GM12878 (cell line): Measurements from ENCODE around the gene SLC38A1. TPM values are rescaled to one million over a fixed set of nuclear protein-coding genes. Genes with fewer than 3 reads are reported as not detected.
A peak's percentile ranks its signal among the peaks of the same experiment; 100 is the strongest.

Source experiments
- ATAC-seq: fragments of 200-7000 bp; cut with Tn5 transposase; 3 replicates; pipeline ENCODE4 v1.9.1; 2020; ENCODE audit warnings: mild to moderate bottlenecking, moderate library complexity
- BruUV-seq: library from RNA; stranded (reverse); fragments of 400-500 nt; replicated peaks from 2 replicates; lab custom pipeline; 2021; lab: Mats Ljungman, UMichigan
- CTCF ChIA-PET: fragments of 300-600 bp; sonication (Branson Sonifier 250); formaldehyde crosslinking; extraction: SDS; loops from one replicate; lab custom pipeline; 2021; ENCODE audit warnings: inconsistent platforms; lab: Yijun Ruan, JAX
- POLR2A ChIA-PET: fragments of 350-600 bp; formaldehyde crosslinking; extraction: SDS; loops from one replicate; lab custom pipeline; 2021; ENCODE audit warnings: inconsistent platforms; lab: Charles Lee
- RAD21 ChIA-PET: fragments of 300-600 bp; sonication (Branson Sonifier 250); formaldehyde crosslinking; loops from one replicate; lab custom pipeline; 2023; ENCODE audit warnings: antibody characterized with exemption; ENCODE audit not compliant: unreplicated experiment; lab: Charles Lee
- SMC1A ChIA-PET: fragments of 300-600 bp; sonication (Branson Sonifier 250); formaldehyde crosslinking; loops from one replicate; lab custom pipeline; 2023; ENCODE audit not compliant: unreplicated experiment, uncharacterized antibody; lab: Charles Lee
- DNase-seq: peaks from one replicate; pipeline ENCODE4 v3.0.0-alpha.2; 2011; ENCODE audit warnings: low read depth, low spot score
- FAIRE-seq: peaks from 3 replicates; lab custom pipeline; 2011; peaks lifted over from hg19 to GRCh38; lab: Jason Lieb, UNC
- H2AFZ ChIP-seq: 2 replicates; pipeline ENCODE4 v1.6.0; 2011; ENCODE audit warnings: low read depth, low read length, control low read depth; ENCODE audit not compliant: control insufficient read depth
- H3K27ac ChIP-seq: 2 replicates; pipeline ENCODE4 v1.5.1; 2011; ENCODE audit warnings: control low read depth; ENCODE audit not compliant: control insufficient read depth, insufficient read depth
- H3K27me3 ChIP-seq, 2 experiments: replicated peaks in 1 of 2; 2 replicates each; pipeline versions ENCODE4 v1.6.0 to v1.6.1; 2011; ENCODE audit warnings: low read length in 1 of 2; ENCODE audit not compliant: control insufficient read depth in 2 of 2, insufficient read depth in 2 of 2
- H3K36me3 ChIP-seq, 2 experiments: 2 replicates each; pipeline ENCODE4 v1.5.1; 2011; ENCODE audit warnings: low read length in 1 of 2; ENCODE audit not compliant: control insufficient read depth in 2 of 2, insufficient read depth in 2 of 2
- H3K4me1 ChIP-seq: 2 replicates; pipeline ENCODE4 v1.6.1; 2011; ENCODE audit warnings: mild to moderate bottlenecking, low read length, moderate library complexity, mixed read lengths; ENCODE audit not compliant: control insufficient read depth, insufficient read depth
- H3K4me2 ChIP-seq: 2 replicates; pipeline ENCODE4 v1.6.0; 2011; ENCODE audit warnings: control low read depth; ENCODE audit not compliant: control insufficient read depth, insufficient read depth
- H3K4me3 ChIP-seq: fragments of 200-600 bp; sonication (generic); 2 replicates; pipeline ENCODE4 v1.5.1; 2016
- H3K79me2 ChIP-seq: 2 replicates; pipeline ENCODE4 v1.6.0; 2011; ENCODE audit warnings: low read length; ENCODE audit not compliant: control insufficient read depth, insufficient read depth
- H3K9ac ChIP-seq: 2 replicates; pipeline ENCODE4 v1.8.0; 2011; ENCODE audit warnings: low read length, control low read depth, mixed read lengths; ENCODE audit not compliant: control insufficient read depth, insufficient read depth
- H3K9me3 ChIP-seq: replicated peaks from 3 replicates; pipeline ENCODE4 v1.5.1; 2011; ENCODE audit warnings: mild to moderate bottlenecking, low read length; ENCODE audit not compliant: control insufficient read depth, insufficient read depth
- H4K20me1 ChIP-seq: 2 replicates; pipeline ENCODE4 v1.6.0; 2011; ENCODE audit not compliant: control insufficient read depth, insufficient read depth
- MLLT1 ChIP-seq: fragments of 450-650 bp; IDR thresholded peaks from 2 replicates; pipeline ENCODE4 v1.6.1; 2016; ENCODE audit warnings: mild to moderate bottlenecking
- MYB ChIP-seq: fragments of 150-350 bp; IDR thresholded peaks from 2 replicates; pipeline ENCODE4 v1.6.1; 2014; ENCODE audit warnings: mild to moderate bottlenecking, low read depth, low read length, borderline replicate concordance
- NR2C1 ChIP-seq: fragments of 450-650 bp; IDR thresholded peaks from 2 replicates; pipeline ENCODE4 v1.6.1; 2017; ENCODE audit warnings: antibody characterized with exemption, mild to moderate bottlenecking, moderate library complexity
- PML ChIP-seq: IDR thresholded peaks from 2 replicates; pipeline ENCODE4 v1.6.1; 2012; ENCODE audit warnings: low read length, inconsistent platforms
- POLR2AphosphoS5 ChIP-seq: IDR thresholded peaks from 2 replicates; pipeline ENCODE4 v1.6.1; 2011; ENCODE audit warnings: mild to moderate bottlenecking, low read length, inconsistent platforms
- RFX5 ChIP-seq: IDR thresholded peaks from 2 replicates; pipeline ENCODE4 v1.6.1; 2011; ENCODE audit warnings: low read depth, low read length, improper control_type of control experiment
- ZNF622 ChIP-seq: fragments of 450-650 bp; IDR thresholded peaks from 2 replicates; pipeline ENCODE4 v1.6.1; 2017; ENCODE audit warnings: mild to moderate bottlenecking, inconsistent platforms
- WGBS: methylation state at CpG from one replicate; pipeline ENCODE4 v1.1.6; 2016; ENCODE audit warnings: low lambda C conversion rate; ENCODE audit not compliant: insufficient replicate concordance, insufficient coverage; ENCODE audit errors: missing lambda C conversion rate; 5-methylcytosine and 5-hydroxymethylcytosine counted together
- in situ Hi-C: fragments of 300-500 bp; cut with MboI; formaldehyde crosslinking; loops from 9 replicates; pipeline ENCODE4 v1.14.3; 2018; ENCODE audit warnings: mixed read lengths
- intact Hi-C: fragments of 100-400 bp; cut with micrococcal nuclease; formaldehyde crosslinking; loops from one replicate; pipeline ENCODE4 v1.14.2; 2022; ENCODE audit not compliant: unreplicated experiment
- polyA plus RNA-seq, 11 experiments: library from polyadenylated mRNA; depleted of rRNA in 4 of 11; unstranded in 6 of 11; stranded (reverse) in 5 of 11; fragments of >200 nt; fragmentation: Nextera tagmentation in 4 of 11; fragmentation: Illumina TruSeq in 1 of 11; extraction: Ambion mirVana in 4 of 11; extraction: Trizol in 1 of 11; gene quantifications; 1 replicate in 1 of 11; 2 replicates in 10 of 11; pipeline versions ENCODE4 v1.2.1 to v1.2.3, GENCODE V29; 2011 to 2016; ENCODE audit warnings: inconsistent platforms in 2 of 11, missing spikeins in 2 of 11, low read depth in 1 of 11
- total RNA-seq, 4 experiments: library from RNA; depleted of rRNA in 3 of 4; stranded (reverse); fragments of >200 nt in 3 of 4; fragmentation: Illumina TruSeq in 1 of 4; extraction: Trizol in 1 of 4; gene quantifications; 2 replicates each; pipeline versions ENCODE4 v1.2.1 to v1.2.3, GENCODE V29; 2013 to 2021

Gene SLC38A1
- total and polyA plus RNA-seq, 10 of the 15 experiments (the other 5 are each of a cell fraction or from before 2014, with no cell fraction given): 38.1 to 191 (median 144) TPM

DNA sequence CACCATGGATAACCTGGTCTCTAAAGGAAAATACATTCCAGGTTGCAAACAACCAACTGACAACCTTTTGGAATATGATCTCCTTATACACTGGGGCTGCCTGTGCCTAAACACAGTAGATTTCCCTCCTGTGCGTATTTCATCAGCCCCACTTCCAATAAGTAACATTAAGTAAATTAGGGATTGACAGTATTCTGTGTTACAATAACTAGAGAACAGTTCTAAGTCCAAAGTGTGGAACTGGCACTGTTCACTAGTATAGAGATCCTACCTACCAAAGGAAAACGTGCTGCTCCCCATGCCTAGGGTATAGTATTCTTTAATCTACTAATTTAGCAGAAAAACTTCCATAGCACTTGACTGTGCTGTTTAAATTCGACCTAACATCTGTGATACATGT is 82.8 kb downstream of the SLC38A1 start (continued):
- TF ChIP-seq RFX5 (no peak), NR2C1 (no peak)

GRCh38 chr12:46185686-46186085 is 83.2 kb downstream of the SLC38A1 start:
- BruUV-seq: no TSS peak
- 96% methylated on average over 3 of the region's 3 CpGs for WGBS

More at GRCh38 chr12:46185686-46186085, 83.2 kb downstream of the SLC38A1 start:
- in situ Hi-C loops (no loop called here), intact Hi-C loops (no loop called here)
- no peaks in the 10 kb centered on the region; the same call in 2 of the 3 replicates for H3K9me3 ChIP-seq
- POLR2A ChIA-PET: interaction anchor here (0.8 to 2.8 kb wide), 8 partner anchors 10 to 78 kb away, joined by 3 to 9 read pairs (median 5); no protein-coding TSS in a partner anchor
- TF ChIP-seq MYB: no peak
- no peak for TF ChIP-seq MLLT1
- peak; percentile 30; the same call in 1 of the 2 replicates for TF ChIP-seq PML
- TF ChIP-seq ZNF622: no peak
- peak; percentile 46; the same call in 1 of the 2 replicates for TF ChIP-seq POLR2AphosphoS5
- peak; percentile 8 for ATAC-seq
- no peak for FAIRE-seq
- no peak overlapping the region for H3K4me3 ChIP-seq
- H2AFZ ChIP-seq: no peak overlapping the region
- H3K36me3 ChIP-seq: peaks cover 0 to 8% of the 10 kb centered on the region in 2 experiments; a peak in 3 of 4 replicates
- H4K20me1 ChIP-seq: no peaks in the 10 kb centered on the region
- no peak overlapping the region for H3K9ac ChIP-seq
- H3K79me2 ChIP-seq: no peaks in the 10 kb centered on the region
- CTCF ChIA-PET: interaction anchor here (0.9 to 4.7 kb wide), 6 partner anchors 10 to 115 kb away, joined by 3 to 33 read pairs (median 4); no protein-coding TSS in a partner anchor
- DNase-seq: no peak
- RAD21 ChIA-PET: interaction anchor here (0.7 to 2.8 kb wide), 5 partner anchors 10 to 78 kb away, joined by 3 to 12 read pairs (median 5); no protein-coding TSS in a partner anchor
- H3K27me3 ChIP-seq: no peaks in the 10 kb centered on the region
- H3K4me1 ChIP-seq: peaks cover 8% of the 10 kb centered on the region; the same call in 1 of the 2 replicates
- SMC1A ChIA-PET: interaction anchor here (0.6 to 16.4 kb wide), 10 partner anchors 8 to 669 kb away, joined by 3 to 377 read pairs (median 4); no protein-coding TSS in a partner anchor
- no peak overlapping the region for H3K27ac ChIP-seq
- no peak overlapping the region for H3K4me2 ChIP-seq
